Breast epithelium (tissue), 4 donors: ENCODE measurements around the gene HRAS. TPM values are rescaled to one million over a fixed set of nuclear protein-coding genes. Genes with fewer than 3 reads are reported as not detected.

ENCODE experiments used
- DNase-seq, 2 donors: peaks; one replicate each; pipeline ENCODE4 v3.0.0-alpha.2; 2019; ENCODE audit warnings: low spot score in 2 of 2
- H3K27ac ChIP-seq, 2 donors: fragments of 200-600 bp; sonication (generic) in 1 of 2; one replicate each; pipeline ENCODE4 v1.5.1; 2016 to 2019; ENCODE audit warnings: mild to moderate bottlenecking in 1 of 2
- H3K27me3 ChIP-seq, 2 donors: fragments of 200-600 bp; sonication (generic) in 1 of 2; one replicate each; pipeline versions ENCODE4 v1.5.1 to v1.6.0; 2017 to 2019; ENCODE audit warnings: control low read depth in 1 of 2, mild to moderate bottlenecking in 1 of 2
- H3K36me3 ChIP-seq: fragments of 200-600 bp; one replicate; pipeline ENCODE4 v1.5.1; 2019
- H3K4me1 ChIP-seq, 2 donors: fragments of 200-600 bp; sonication (generic); one replicate each; pipeline ENCODE4 v1.5.1; 2016 to 2019; ENCODE audit warnings: control low read depth in 1 of 2
- H3K4me3 ChIP-seq, 3 donors: fragments of 200-600 bp; sonication (generic); 1 replicate in 2 of 3; 2 replicates in 1 of 3; pipeline ENCODE4 v1.5.1; 2016 to 2019; ENCODE audit warnings: mild to moderate bottlenecking in 3 of 3, moderate library complexity in 2 of 3
- H3K9me3 ChIP-seq, 2 donors: fragments of 200-600 bp; sonication (generic) in 1 of 2; one replicate each; pipeline ENCODE4 v1.5.1; 2016 to 2019; ENCODE audit warnings: control low read depth in 1 of 2
- CTCF ChIP-seq, 3 donors: fragments of 450-650 bp; IDR thresholded peaks; one replicate each; pipeline ENCODE4 v1.5.1; 2016 to 2017; ENCODE audit warnings: antibody characterized with exemption in 3 of 3, mild to moderate bottlenecking in 3 of 3, moderate library complexity in 3 of 3
- POLR2A ChIP-seq: fragments of 450-650 bp; IDR thresholded peaks from one replicate; pipeline ENCODE4 v1.6.1; 2016; ENCODE audit warnings: antibody characterized with exemption, mild to moderate bottlenecking, moderate library complexity
- POLR2AphosphoS5 ChIP-seq, 3 donors: sonication (generic); formaldehyde crosslinking; IDR thresholded peaks; one replicate each; pipeline ENCODE4 v1.6.1; 2017; ENCODE audit warnings: antibody characterized with exemption in 3 of 3
- intact Hi-C: fragments of 100-400 bp; cut with DNase I; formaldehyde crosslinking; loops from one replicate; pipeline ENCODE4 v1.15.1; 2023; ENCODE audit warnings: low total_unique reads
- total RNA-seq, 3 donors: library from RNA; depleted of rRNA; stranded (reverse); fragments of >200 nt; gene quantifications; one replicate each; pipeline ENCODE4 v1.1.0, GENCODE V29; 2016

The HRAS gene
- total RNA-seq, 3 donors from 2014 or later, result 33.2 to 50.1 (median 33.4) TPM

DNA sequence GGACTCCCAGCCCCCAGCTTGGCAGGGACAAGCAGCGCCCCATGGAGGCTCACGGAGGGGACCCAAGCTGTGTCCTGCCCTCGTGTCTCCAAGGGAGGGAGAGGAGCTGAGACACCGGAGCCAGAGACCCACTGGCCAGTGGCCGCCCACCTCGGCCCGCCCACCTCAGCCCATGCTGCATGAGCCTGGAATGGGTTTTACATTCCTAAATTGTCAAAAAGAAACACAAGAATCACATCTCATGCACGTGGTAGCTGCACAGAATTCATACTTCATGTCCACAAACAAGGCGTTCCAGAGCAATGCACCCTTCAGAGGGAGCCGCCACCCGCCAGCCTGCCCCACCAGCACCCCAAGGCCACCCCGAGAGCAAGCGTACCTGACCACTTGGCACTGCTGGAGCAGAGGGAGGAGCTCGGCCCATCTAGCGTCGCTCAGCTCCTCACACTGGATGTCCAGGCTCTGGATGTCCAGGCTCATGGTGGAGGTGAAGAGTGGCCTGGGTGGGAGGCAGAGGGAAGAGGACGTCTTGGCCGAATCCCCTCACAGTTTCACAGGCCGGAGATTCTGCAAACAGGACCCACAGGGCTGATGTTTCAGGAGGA, 33.6 kb downstream of the HRAS start:
- H3K4me1 ChIP-seq, result peaks cover 9 to 15% of the 10 kb centered on the region in 2 donors
- intact Hi-C loops, result no loop called here
- H3K27ac ChIP-seq, result peak overlapping the region in 1 of 2 donors; percentile 74
- no peaks in the 10 kb centered on the region for H3K9me3 ChIP-seq
- H3K36me3 ChIP-seq, result peaks cover 23% of the 10 kb centered on the region
- DNase-seq, result no peak
- TF ChIP-seq POLR2AphosphoS5 (IDR thresholded peaks at IDR 0.05), result no peak
- no peak for TF ChIP-seq CTCF (IDR thresholded peaks at IDR 0.05)
- no peak for TF ChIP-seq POLR2A
- no peaks in the 10 kb centered on the region for H3K27me3 ChIP-seq
- H3K4me3 ChIP-seq, result no peak overlapping the region

- Histone ChIP-seq H3K9me3 (no peaks in the 10 kb centered on the region), H3K4me3 (no peak overlapping the region), H3K4me1 (peaks cover 9 to 15% of the 10 kb centered on the region in 2 donors), H3K27me3 (no peaks in the 10 kb centered on the region), H3K27ac (no peak overlapping the region), H3K36me3 (peaks cover 23% of the 10 kb centered on the region)
- intact Hi-C loops, result no loop called here
- no peak for DNase-seq
- TF ChIP-seq POLR2AphosphoS5 (IDR thresholded peaks at IDR 0.05) (no peak), POLR2A (no peak), CTCF (IDR thresholded peaks at IDR 0.05) (no peak)
Measured at GRCh38 chr11:501001-501682, 34.2 kb downstream of the HRAS start.

- Histone ChIP-seq H3K27ac (no peak overlapping the region), H3K4me1 (peaks cover 0 to 9% of the 10 kb centered on the region in 2 donors), H3K27me3 (no peaks in the 10 kb centered on the region), H3K36me3 (peaks cover 25% of the 10 kb centered on the region), H3K4me3 (no peak overlapping the region), H3K9me3 (no peaks in the 10 kb centered on the region)
- TF ChIP-seq POLR2A (no peak), CTCF (IDR thresholded peaks at IDR 0.05) (no peak), POLR2AphosphoS5 (IDR thresholded peaks at IDR 0.05) (no peak)
- DNase-seq, result no peak
- intact Hi-C loops, result no loop called here
Measured at GRCh38 chr11:499201-500076, 35.9 kb downstream of the HRAS start.

DNA sequence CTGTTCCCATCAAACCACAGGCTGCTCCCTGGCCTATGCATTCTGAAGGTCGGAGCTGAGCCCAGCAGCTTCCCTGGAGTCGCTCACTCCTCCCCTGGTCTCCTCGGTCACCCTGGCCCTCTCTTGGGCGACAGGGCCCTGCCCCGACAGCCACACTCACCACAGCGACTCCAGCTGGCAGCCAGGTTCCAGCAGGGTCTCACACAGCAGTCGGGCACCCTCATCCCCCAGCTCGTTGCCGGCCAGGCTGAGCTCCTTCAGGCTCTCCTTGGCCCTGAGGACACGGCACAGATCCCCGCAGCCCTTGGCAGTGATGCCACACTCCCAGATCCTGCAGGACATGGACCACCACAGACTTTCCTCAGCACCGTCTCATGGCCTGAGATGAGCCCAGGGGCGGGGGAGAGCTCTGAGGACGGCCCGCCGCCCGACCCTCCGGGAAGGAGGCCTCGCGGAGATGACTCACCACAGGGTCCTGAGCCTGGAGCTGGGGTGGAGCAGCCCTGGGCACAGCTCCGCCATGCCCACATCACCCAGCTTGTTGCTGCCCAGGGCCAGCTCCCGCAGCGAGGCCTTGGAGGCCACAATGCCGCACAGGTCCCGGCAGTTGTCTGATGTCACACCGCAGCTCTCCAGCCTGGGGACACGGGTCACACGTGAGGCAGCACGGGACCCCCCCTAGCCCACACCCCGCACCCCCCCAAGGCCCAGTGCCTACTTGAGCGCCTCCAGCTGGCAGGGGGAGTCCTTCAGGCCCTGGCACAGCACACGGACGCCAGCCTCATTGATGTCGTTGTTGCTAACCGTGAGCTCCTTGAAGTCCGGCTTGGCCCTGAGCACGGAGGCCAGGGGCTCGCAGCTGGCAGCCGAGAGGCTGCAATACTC, 36.8 kb downstream of the HRAS start:
- Histone ChIP-seq H3K36me3 (peaks cover 30% of the 10 kb centered on the region), H3K4me1 (peaks cover 0 to 6% of the 10 kb centered on the region in 2 donors), H3K9me3 (no peaks in the 10 kb centered on the region), H3K27me3 (no peaks in the 10 kb centered on the region), H3K4me3 (no peak overlapping the region), H3K27ac (no peak overlapping the region)
- intact Hi-C loops, result no loop called here
- no peak for DNase-seq
- TF ChIP-seq POLR2A, result no peak
- TF ChIP-seq CTCF (IDR thresholded peaks at IDR 0.05), result no peak
- no peak for TF ChIP-seq POLR2AphosphoS5 (IDR thresholded peaks at IDR 0.05)
